ENCODE measurements around the gene TRIM9. TPM values are rescaled to one million over a fixed set of nuclear protein-coding genes. Genes with fewer than 3 reads are reported as not detected.

The TRIM9 gene
- total RNA-seq, 1 donor from 2014 or later: 1.7 TPM

GRCh38 chr14:51053157-51053556, 41.7 kb downstream of the TRIM9 start:
- Mint-ChIP-seq H3K9me3 (ENCODE audit: low read depth) (no peaks in the 10 kb centered on the region), H3K27ac (no peak overlapping the region), H3K36me3 (ENCODE audit: insufficient read depth) (no peaks in the 10 kb centered on the region), H3K27me3 (no peaks in the 10 kb centered on the region), H3K4me1 (ENCODE audit: low read depth) (no peaks in the 10 kb centered on the region), H3K4me3 (ENCODE audit: low read depth) (no peak overlapping the region)
- no peak for TF ChIP-seq CTCF (IDR thresholded peaks at IDR 0.05; ENCODE audit: unreplicated experiment)
- DNase-seq (ENCODE audit: low spot score, unreplicated experiment): no peak

GRCh38 chr14:51044961-51045360, 49.9 kb downstream of the TRIM9 start:
- H3K36me3 Mint-ChIP-seq (ENCODE audit: insufficient read depth): no peaks in the 10 kb centered on the region
- H3K9me3 Mint-ChIP-seq (ENCODE audit: low read depth): no peaks in the 10 kb centered on the region

GRCh38 chr14:51041883-51042282, 53.0 kb downstream of the TRIM9 start:
- Mint-ChIP-seq H3K36me3 (ENCODE audit: insufficient read depth) (no peaks in the 10 kb centered on the region), H3K27ac (no peak overlapping the region), H3K4me3 (ENCODE audit: low read depth) (no peak overlapping the region), H3K9me3 (ENCODE audit: low read depth) (no peaks in the 10 kb centered on the region), H3K4me1 (ENCODE audit: low read depth) (no peaks in the 10 kb centered on the region), H3K27me3 (peaks cover 5% of the 10 kb centered on the region)
- no peak for DNase-seq (ENCODE audit: low spot score, unreplicated experiment)
- no peak for TF ChIP-seq CTCF (IDR thresholded peaks at IDR 0.05; ENCODE audit: unreplicated experiment)

More at GRCh38 chr14:51044961-51045360, 49.9 kb downstream of the TRIM9 start:
- no peak for TF ChIP-seq CTCF (IDR thresholded peaks at IDR 0.05; ENCODE audit: unreplicated experiment)
- H3K27ac Mint-ChIP-seq: no peak overlapping the region
- no peak for DNase-seq (ENCODE audit: low spot score, unreplicated experiment)
- H3K27me3 Mint-ChIP-seq: peaks cover 5% of the 10 kb centered on the region
- H3K4me3 Mint-ChIP-seq (ENCODE audit: low read depth): no peak overlapping the region
- H3K4me1 Mint-ChIP-seq (ENCODE audit: low read depth): no peaks in the 10 kb centered on the region

- no peaks in the 10 kb centered on the region for H3K36me3 Mint-ChIP-seq (ENCODE audit: insufficient read depth)
- TF ChIP-seq CTCF (IDR thresholded peaks at IDR 0.05; ENCODE audit: unreplicated experiment): no peak
- no peaks in the 10 kb centered on the region for H3K9me3 Mint-ChIP-seq (ENCODE audit: low read depth)
- peaks cover 5% of the 10 kb centered on the region for H3K27me3 Mint-ChIP-seq
- no peak overlapping the region for H3K27ac Mint-ChIP-seq
- no peak for DNase-seq (ENCODE audit: low spot score, unreplicated experiment)
- H3K4me3 Mint-ChIP-seq (ENCODE audit: low read depth): no peak overlapping the region
- H3K4me1 Mint-ChIP-seq (ENCODE audit: low read depth): no peaks in the 10 kb centered on the region
Observed at GRCh38 chr14:51041108-51041531, 53.8 kb downstream of the TRIM9 start.

GRCh38 chr14:51039252-51039651, 55.7 kb downstream of the TRIM9 start:
- Mint-ChIP-seq H3K4me1 (ENCODE audit: low read depth) (peaks cover 4% of the 10 kb centered on the region), H3K27me3 (peaks cover 5% of the 10 kb centered on the region), H3K4me3 (ENCODE audit: low read depth) (no peak overlapping the region), H3K27ac (no peak overlapping the region), H3K36me3 (ENCODE audit: insufficient read depth) (no peaks in the 10 kb centered on the region), H3K9me3 (ENCODE audit: low read depth) (peaks cover 2% of the 10 kb centered on the region)
- TF ChIP-seq CTCF (IDR thresholded peaks at IDR 0.05; ENCODE audit: unreplicated experiment): no peak
- DNase-seq (ENCODE audit: low spot score, unreplicated experiment): no peak

Data from progenitor cell of endocrine pancreas (in vitro differentiated cells).